GM21367 (cell line): ENCODE results near the gene RAPGEF6.
"Not testable (repeated sequence)": the region's sequence is repeated elsewhere in the genome, so short reads cannot be mapped to it uniquely, and the experiment has no call there.

Experiments used
- ATAC-seq: cut with Tn5 transposase; IDR thresholded peaks from one replicate; pipeline ENCODE4 v1.9.1; 2021; ENCODE audit not compliant: unreplicated experiment

RAPGEF6 gene

GRCh38 chr5:131608597-131608996, 26.4 kb downstream of the RAPGEF6 start:
- ATAC-seq = no peak

GRCh38 chr5:131607903-131608540, 27.0 kb downstream of the RAPGEF6 start:
- no peak for ATAC-seq

GRCh38 chr5:131607418-131607817, 27.6 kb downstream of the RAPGEF6 start:
- no peak for ATAC-seq

GRCh38 chr5:131605086-131605485, 29.9 kb downstream of the RAPGEF6 start:
- ATAC-seq = no peak

GRCh38 chr5:131595088-131596033, 39.7 kb downstream of the RAPGEF6 start:
- ATAC-seq = no peak

- no peak for ATAC-seq
Observed at GRCh38 chr5:131593921-131594320, 41.1 kb downstream of the RAPGEF6 start.

- not testable (repeated sequence) for ATAC-seq
Observed at GRCh38 chr5:131593436-131593835, 41.6 kb downstream of the RAPGEF6 start.

- no peak for ATAC-seq
Observed at GRCh38 chr5:131589510-131590348, 45.3 kb downstream of the RAPGEF6 start.

- ATAC-seq = no peak
Observed at GRCh38 chr5:131587541-131587940, 47.5 kb downstream of the RAPGEF6 start.

GRCh38 chr5:131581702-131582101, 53.3 kb downstream of the RAPGEF6 start:
- no peak for ATAC-seq

- no peak for ATAC-seq
Observed at GRCh38 chr5:131579917-131580671, 54.9 kb downstream of the RAPGEF6 start.

GRCh38 chr5:131575660-131576227, 59.3 kb downstream of the RAPGEF6 start:
- no peak for ATAC-seq

GRCh38 chr5:131571669-131572168, 63.3 kb downstream of the RAPGEF6 start:
- ATAC-seq = no peak

GRCh38 chr5:131570757-131571156, 64.3 kb downstream of the RAPGEF6 start:
- ATAC-seq = no peak

GRCh38 chr5:131564229-131564652, 70.8 kb downstream of the RAPGEF6 start:
- no peak for ATAC-seq

GRCh38 chr5:131563434-131564228, 71.4 kb downstream of the RAPGEF6 start:
- no peak for ATAC-seq

- no peak for ATAC-seq
Observed at GRCh38 chr5:131550606-131551005, 84.4 kb downstream of the RAPGEF6 start.

GRCh38 chr5:131548176-131548575, 86.9 kb downstream of the RAPGEF6 start:
- ATAC-seq = no peak

GRCh38 chr5:131545845-131546244, 89.2 kb downstream of the RAPGEF6 start:
- no peak for ATAC-seq
